ENCODE data around the gene LPP.

DNA sequence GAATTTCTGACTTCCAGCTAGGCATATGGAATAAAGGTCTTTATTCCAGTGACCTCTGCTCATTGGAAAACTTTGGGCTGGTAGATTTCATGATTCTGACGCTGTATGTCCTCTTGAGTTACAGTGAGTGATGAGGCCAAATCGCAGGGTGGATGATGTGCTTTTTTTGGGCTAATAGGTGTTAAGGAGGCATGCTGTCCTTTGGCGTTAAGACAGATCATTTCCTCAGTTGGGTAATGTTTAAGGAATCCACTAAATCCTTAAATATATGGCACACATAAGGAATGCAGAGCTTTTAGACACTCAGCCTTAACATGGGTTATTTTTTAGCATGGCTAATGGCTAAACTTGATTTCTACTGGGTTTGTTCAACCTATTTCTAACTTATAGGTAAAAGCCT lies 87.9 kb downstream of the LPP start:
- TF ChIP-seq POLR2A (IDR thresholded peaks at IDR 0.05): no peak
- TF ChIP-seq, protein P1, sequence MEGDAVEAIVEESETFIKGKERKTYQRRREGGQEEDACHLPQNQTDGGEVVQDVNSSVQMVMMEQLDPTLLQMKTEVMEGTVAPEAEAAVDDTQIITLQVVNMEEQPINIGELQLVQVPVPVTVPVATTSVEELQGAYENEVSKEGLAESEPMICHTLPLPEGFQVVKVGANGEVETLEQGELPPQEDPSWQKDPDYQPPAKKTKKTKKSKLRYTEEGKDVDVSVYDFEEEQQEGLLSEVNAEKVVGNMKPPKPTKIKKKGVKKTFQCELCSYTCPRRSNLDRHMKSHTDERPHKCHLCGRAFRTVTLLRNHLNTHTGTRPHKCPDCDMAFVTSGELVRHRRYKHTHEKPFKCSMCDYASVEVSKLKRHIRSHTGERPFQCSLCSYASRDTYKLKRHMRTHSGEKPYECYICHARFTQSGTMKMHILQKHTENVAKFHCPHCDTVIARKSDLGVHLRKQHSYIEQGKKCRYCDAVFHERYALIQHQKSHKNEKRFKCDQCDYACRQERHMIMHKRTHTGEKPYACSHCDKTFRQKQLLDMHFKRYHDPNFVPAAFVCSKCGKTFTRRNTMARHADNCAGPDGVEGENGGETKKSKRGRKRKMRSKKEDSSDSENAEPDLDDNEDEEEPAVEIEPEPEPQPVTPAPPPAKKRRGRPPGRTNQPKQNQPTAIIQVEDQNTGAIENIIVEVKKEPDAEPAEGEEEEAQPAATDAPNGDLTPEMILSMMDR (IDR thresholded peaks at IDR 0.05 in 4 of 5, conservative IDR thresholded peaks at IDR 0.05 in 1 of 5): no peak

All from gastrocnemius medialis (tissue), 4 donors.